Caco-2 (cell line): ENCODE results near the gene SMYD2. TPM values are rescaled to one million over a fixed set of nuclear protein-coding genes. Genes with fewer than 3 reads are reported as not detected.

Experiments used
- BruUV-seq: library from RNA; stranded (reverse); fragments of 400-500 nt; replicated peaks from 2 replicates; lab custom pipeline; 2021; lab: Mats Ljungman, UMichigan
- CTCF ChIA-PET: fragments of 300-600 bp; sonication (Branson Sonifier 250); formaldehyde crosslinking; loops from one replicate; lab custom pipeline; 2022; ENCODE audit warnings: antibody characterized with exemption; lab: Charles Lee
- POLR2A ChIA-PET: fragments of 300-600 bp; sonication (Branson Sonifier 250); formaldehyde crosslinking; loops from one replicate; lab custom pipeline; 2022; ENCODE audit warnings: antibody characterized with exemption; lab: Charles Lee
- DNase-seq, 2 experiments: peaks; one replicate each; pipeline versions ENCODE4 v3.0.0 to v3.0.0-alpha.2; 2020 to 2022
- H3K27me3 ChIP-seq: replicated peaks from 2 replicates; pipeline ENCODE4 v1.6.0; 2011; ENCODE audit warnings: low read length; ENCODE audit not compliant: control insufficient read depth, insufficient read depth
- H3K36me3 ChIP-seq: 2 replicates; pipeline ENCODE4 v1.5.1; 2011; ENCODE audit warnings: low read length; ENCODE audit not compliant: control insufficient read depth, insufficient read depth
- H3K4me1 ChIP-seq: fragments of 250-450 bp; sonication (Bioruptor Pico); 2 replicates; pipeline ENCODE4 v1.5.1; 2020; ENCODE audit warnings: mild to moderate bottlenecking
- H3K4me3 ChIP-seq: 2 replicates; pipeline ENCODE4 v1.5.1; 2011; ENCODE audit warnings: low read depth, mild to moderate bottlenecking, control low read depth, low read length
- H3K9me3 ChIP-seq: fragments of 250-450 bp; sonication (Bioruptor Pico); 2 replicates; pipeline ENCODE4 v1.5.1; 2020; ENCODE audit warnings: mild to moderate bottlenecking, moderate library complexity
- H3K27ac Mint-ChIP-seq: one replicate; pipeline ENCODE4 v1.8.0; 2022; ENCODE audit warnings: mixed read lengths; ENCODE audit not compliant: unreplicated experiment
- H3K27me3 Mint-ChIP-seq: one replicate; pipeline ENCODE4 v1.8.0; 2022; ENCODE audit warnings: mixed read lengths; ENCODE audit not compliant: insufficient read depth, unreplicated experiment
- H3K36me3 Mint-ChIP-seq: one replicate; pipeline ENCODE4 v1.8.0; 2022; ENCODE audit warnings: mild to moderate bottlenecking, mixed read lengths; ENCODE audit not compliant: insufficient read depth, unreplicated experiment
- H3K4me1 Mint-ChIP-seq: one replicate; pipeline ENCODE4 v1.8.0; 2022; ENCODE audit warnings: low read depth, mixed read lengths; ENCODE audit not compliant: unreplicated experiment
- H3K4me3 Mint-ChIP-seq: one replicate; pipeline ENCODE4 v1.8.0; 2022; ENCODE audit warnings: mild to moderate bottlenecking, moderate library complexity, mixed read lengths; ENCODE audit not compliant: unreplicated experiment
- H3K9me3 Mint-ChIP-seq: one replicate; pipeline ENCODE4 v1.8.0; 2022; ENCODE audit warnings: mixed read lengths; ENCODE audit not compliant: unreplicated experiment
- CTCF ChIP-seq, 2 experiments: fragments of 200-600 bp in 1 of 2; IDR thresholded peaks; 1 replicate in 1 of 2; 2 replicates in 1 of 2; pipeline versions ENCODE4 v1.5.1 to v1.8.0; 2011 to 2022; ENCODE audit warnings: antibody characterized with exemption in 1 of 2, control low read depth in 1 of 2, inconsistent platforms in 1 of 2, low read depth in 1 of 2, low read length in 1 of 2, mild to moderate bottlenecking in 1 of 2, moderate library complexity in 1 of 2; ENCODE audit not compliant: insufficient read depth in 1 of 2, severe bottlenecking in 1 of 2, unreplicated experiment in 1 of 2
- intact Hi-C: fragments of 100-400 bp; cut with micrococcal nuclease; formaldehyde crosslinking; loops from one replicate; pipeline ENCODE4 v1.10.0; 2022; ENCODE audit not compliant: unreplicated experiment
- total RNA-seq: library from RNA; stranded (reverse); gene quantifications from 2 replicates; pipeline ENCODE4 v1.2.3, GENCODE V29; 2022

Gene SMYD2
- total RNA-seq, 1 experiment from 2014 or later = 182 TPM

GRCh38 chr1:214255509-214255908 lies 25.4 kb upstream of the SMYD2 start:
- no peaks in the 10 kb centered on the region for H3K27me3 Mint-ChIP-seq
- Histone ChIP-seq H3K36me3 (no peaks in the 10 kb centered on the region), H3K4me1 (0 out of 2 replicates have a peak, but pooled peaks cover 6% of the 10 kb centered on the region), H3K9me3 (no peaks in the 10 kb centered on the region), H3K27me3 (no peaks in the 10 kb centered on the region), H3K4me3 (no peak overlapping the region)
- POLR2A ChIA-PET = no interaction called here
- intact Hi-C loops = no loop called here
- H3K27ac Mint-ChIP-seq = no peak overlapping the region
- CTCF ChIA-PET = no interaction called here
- H3K4me1 Mint-ChIP-seq = peaks cover 10% of the 10 kb centered on the region
- no peaks in the 10 kb centered on the region for H3K9me3 Mint-ChIP-seq
- H3K36me3 Mint-ChIP-seq = no peaks in the 10 kb centered on the region
- no TSS peak for BruUV-seq
- no peak overlapping the region for H3K4me3 Mint-ChIP-seq
- TF ChIP-seq CTCF (IDR thresholded peaks at IDR 0.05; ENCODE audit: insufficient read depth in 1 of 2, low read depth in 1 of 2, low read length in 1 of 2, severe bottlenecking in 1 of 2, unreplicated experiment in 1 of 2) = no peak
- no peak for DNase-seq

- Mint-ChIP-seq H3K36me3 (no peaks in the 10 kb centered on the region), H3K27me3 (no peaks in the 10 kb centered on the region), H3K9me3 (no peaks in the 10 kb centered on the region), H3K4me1 (peaks cover 28% of the 10 kb centered on the region), H3K4me3 (no peak overlapping the region), H3K27ac (peak overlapping the region; percentile 9)
- no peaks in the 10 kb centered on the region for H3K9me3 ChIP-seq
- peaks cover 6% of the 10 kb centered on the region; the same call in 1 of the 2 replicates for H3K4me1 ChIP-seq
- BruUV-seq = no TSS peak
- ChIA-PET CTCF (interaction anchor here (3.3 to 3.9 kb wide), 2 partner anchors 69 to 73 kb away, joined by 20 to 47 read pairs; no protein-coding TSS in a partner anchor), POLR2A (no interaction called here)
- H3K36me3 ChIP-seq = no peaks in the 10 kb centered on the region
- no peak overlapping the region for H3K4me3 ChIP-seq
- H3K27me3 ChIP-seq = no peaks in the 10 kb centered on the region
- intact Hi-C loops = no loop called here
- no peak for DNase-seq
- no peak for TF ChIP-seq CTCF (IDR thresholded peaks at IDR 0.05; ENCODE audit: insufficient read depth in 1 of 2, low read depth in 1 of 2, low read length in 1 of 2, severe bottlenecking in 1 of 2, unreplicated experiment in 1 of 2)
These were observed 21.5 kb upstream of the SMYD2 start for GRCh38 chr1:214259353-214259977.

- no peak overlapping the region for H3K27ac Mint-ChIP-seq
- intact Hi-C loops = loop anchor here (1.0 kb wide), 3 partner anchors 25 to 68 kb away; no protein-coding TSS in a partner anchor
- Histone ChIP-seq H3K27me3 (no peaks in the 10 kb centered on the region), H3K36me3 (no peaks in the 10 kb centered on the region), H3K4me3 (no peak overlapping the region), H3K9me3 (no peaks in the 10 kb centered on the region), H3K4me1 (peaks cover 10% of the 10 kb centered on the region; the same call in 1 of the 2 replicates)
- H3K27me3 Mint-ChIP-seq = no peaks in the 10 kb centered on the region
- ChIA-PET POLR2A (no interaction called here), CTCF (interaction anchor here (0.8 to 3.9 kb wide), 10 partner anchors 16 to 71 kb away, joined by 3 to 47 read pairs (median 4); partner anchors contain the start of gene SMYD2)
- peaks cover 34% of the 10 kb centered on the region for H3K4me1 Mint-ChIP-seq
- no peaks in the 10 kb centered on the region for H3K36me3 Mint-ChIP-seq
- no peak for DNase-seq
- no peak for TF ChIP-seq CTCF (IDR thresholded peaks at IDR 0.05; ENCODE audit: insufficient read depth in 1 of 2, low read depth in 1 of 2, low read length in 1 of 2, severe bottlenecking in 1 of 2, unreplicated experiment in 1 of 2)
- H3K4me3 Mint-ChIP-seq = no peak overlapping the region
- BruUV-seq = no TSS peak
- no peaks in the 10 kb centered on the region for H3K9me3 Mint-ChIP-seq
These were observed 20.3 kb upstream of the SMYD2 start for GRCh38 chr1:214260561-214261205.
